ENCODE data around the gene EIF4ENIF1. TPM values are rescaled to one million over a fixed set of nuclear protein-coding genes. Genes with fewer than 3 reads are reported as not detected.

EIF4ENIF1 gene
- total RNA-seq, 2 experiments from 2014 or later: 9.4 to 10.6 TPM

- no peak overlapping the region for H3K27ac ChIP-seq (ENCODE audit: low read depth in 1 of 2, low read length in 2 of 2)
- no peaks in the 10 kb centered on the region for H3K27me3 ChIP-seq (ENCODE audit: control insufficient read depth in 1 of 2, insufficient read depth in 2 of 2, low read length in 2 of 2)
- intact Hi-C loops (cut with DNase I, micrococcal nuclease): loop anchor here (1.0 to 2.0 kb wide), 2 partner anchors 181 to 182 kb away; no protein-coding TSS in a partner anchor
- Mint-ChIP-seq H3K4me3 (no peak overlapping the region), H3K9me3 (no peaks in the 10 kb centered on the region), H3K27me3 (no peaks in the 10 kb centered on the region), H3K4me1 (ENCODE audit: low read depth) (no peaks in the 10 kb centered on the region), H3K36me3 (ENCODE audit: low read depth) (peaks cover 48% of the 10 kb centered on the region), H3K27ac (no peak overlapping the region)
- ChIA-PET POLR2A (interaction anchor here (0.5 to 1.6 kb wide), 6 partner anchors 15 to 179 kb away, joined by 3 to 7 read pairs (median 4); no protein-coding TSS in a partner anchor), CTCF (interaction anchor here (0.5 to 1.1 kb wide), 3 partner anchors 29 to 90 kb away, joined by 3 to 5 read pairs (median 3); no protein-coding TSS in a partner anchor)
- H3K4me3 ChIP-seq (ENCODE audit: low read length): no peak overlapping the region
- no peaks in the 10 kb centered on the region for H3K4me1 ChIP-seq (ENCODE audit: insufficient read depth, low read length)
- peak; percentile 50 for TF ChIP-seq CTCF (IDR thresholded peaks at IDR 0.05)
- peaks cover 41% of the 10 kb centered on the region for H3K36me3 ChIP-seq (ENCODE audit: insufficient read depth, low read length)
- peak in 3 of 14 experiments; percentile 47 to 57 (median 50) for DNase-seq
- peak; percentile 56 for ATAC-seq (ENCODE audit: poor library complexity)
- no peaks in the 10 kb centered on the region for H3K9me3 ChIP-seq (ENCODE audit: control insufficient read depth in 1 of 2, insufficient read depth in 1 of 2, low read length in 2 of 2)
Measured at GRCh38 chr22:31451709-31452571, 37.7 kb downstream of the EIF4ENIF1 start.

- Histone ChIP-seq H3K36me3 (ENCODE audit: insufficient read depth, low read length) (peaks cover 49% of the 10 kb centered on the region), H3K4me1 (ENCODE audit: insufficient read depth, low read length) (no peaks in the 10 kb centered on the region), H3K27ac (ENCODE audit: low read depth in 1 of 2, low read length in 2 of 2) (no peak overlapping the region), H3K4me3 (ENCODE audit: low read length) (no peak overlapping the region), H3K27me3 (ENCODE audit: control insufficient read depth in 1 of 2, insufficient read depth in 2 of 2, low read length in 2 of 2) (no peaks in the 10 kb centered on the region), H3K9me3 (ENCODE audit: control insufficient read depth in 1 of 2, insufficient read depth in 1 of 2, low read length in 2 of 2) (no peaks in the 10 kb centered on the region)
- intact Hi-C loops (cut with DNase I, micrococcal nuclease): no loop called here
- no peak overlapping the region for H3K4me3 Mint-ChIP-seq
- no peak for TF ChIP-seq CTCF (IDR thresholded peaks at IDR 0.05)
- no peaks in the 10 kb centered on the region for H3K4me1 Mint-ChIP-seq (ENCODE audit: low read depth)
- no peaks in the 10 kb centered on the region for H3K27me3 Mint-ChIP-seq
- H3K27ac Mint-ChIP-seq: no peak overlapping the region
- no peaks in the 10 kb centered on the region for H3K9me3 Mint-ChIP-seq
- CTCF ChIA-PET: no interaction called here
- POLR2A ChIA-PET: no interaction called here
- peaks cover 41% of the 10 kb centered on the region for H3K36me3 Mint-ChIP-seq (ENCODE audit: low read depth)
- ATAC-seq (ENCODE audit: poor library complexity) (no peak), DNase-seq (no peak)
Measured at GRCh38 chr22:31449506-31449905, 40.1 kb downstream of the EIF4ENIF1 start.

GRCh38 chr22:31448382-31448781, 41.3 kb downstream of the EIF4ENIF1 start:
- Mint-ChIP-seq H3K27ac (no peak overlapping the region), H3K36me3 (ENCODE audit: low read depth) (peaks cover 41% of the 10 kb centered on the region), H3K4me3 (no peak overlapping the region), H3K4me1 (ENCODE audit: low read depth) (no peaks in the 10 kb centered on the region), H3K9me3 (no peaks in the 10 kb centered on the region), H3K27me3 (no peaks in the 10 kb centered on the region)
- no peak for TF ChIP-seq CTCF (IDR thresholded peaks at IDR 0.05)
- Histone ChIP-seq H3K9me3 (ENCODE audit: control insufficient read depth in 1 of 2, insufficient read depth in 1 of 2, low read length in 2 of 2) (no peaks in the 10 kb centered on the region), H3K4me1 (ENCODE audit: insufficient read depth, low read length) (no peaks in the 10 kb centered on the region), H3K27me3 (ENCODE audit: control insufficient read depth in 1 of 2, insufficient read depth in 2 of 2, low read length in 2 of 2) (no peaks in the 10 kb centered on the region), H3K4me3 (ENCODE audit: low read length) (no peak overlapping the region), H3K27ac (ENCODE audit: low read depth in 1 of 2, low read length in 2 of 2) (no peak overlapping the region), H3K36me3 (ENCODE audit: insufficient read depth, low read length) (peaks cover 48% of the 10 kb centered on the region)
- DNase-seq (no peak), ATAC-seq (ENCODE audit: poor library complexity) (no peak)
- intact Hi-C loops (cut with DNase I, micrococcal nuclease): no loop called here
- POLR2A ChIA-PET: interaction anchor here (0.5 kb wide), 1 partner anchor 49 kb away, joined by 3 read pairs; the partner anchor contains the start of gene DRG1
- CTCF ChIA-PET: no interaction called here
